Stomach (tissue), 9 donors: ENCODE results near the gene COL4A2. TPM values are rescaled to one million over a fixed set of nuclear protein-coding genes. Genes with fewer than 3 reads are reported as not detected.

Experiments
- DNase-seq, 2 donors: peaks; one replicate each; pipeline versions ENCODE4 v3.0.0 to v3.0.0-alpha.2; 2013 to 2019
- H3K27ac ChIP-seq, 5 donors: fragments of 200-600 bp in 4 of 5; sonication (generic) in 4 of 5; one replicate each; pipeline ENCODE4 v1.5.1; 2013 to 2019; ENCODE audit warnings: mild to moderate bottlenecking in 1 of 5, moderate library complexity in 1 of 5
- H3K27me3 ChIP-seq, 3 donors: fragments of 200-600 bp; sonication (generic); one replicate each; pipeline ENCODE4 v1.5.1; 2017 to 2019; ENCODE audit warnings: mixed run types in 1 of 3
- H3K36me3 ChIP-seq, 4 donors: fragments of 200-600 bp; sonication (generic); 1 replicate in 3 of 4; 2 replicates in 1 of 4; pipeline ENCODE4 v1.5.1; 2016 to 2019
- H3K4me1 ChIP-seq, 4 donors: fragments of 200-600 bp; sonication (generic); one replicate each; pipeline ENCODE4 v1.5.1; 2016 to 2019
- H3K4me3 ChIP-seq, 4 donors: fragments of 200-600 bp; sonication (generic) in 3 of 4; one replicate each; pipeline ENCODE4 v1.5.1; 2016 to 2019; ENCODE audit warnings: mild to moderate bottlenecking in 1 of 4
- H3K9me3 ChIP-seq, 4 donors: fragments of 200-600 bp; sonication (generic); one replicate each; pipeline ENCODE4 v1.5.1; 2016 to 2019
- CTCF ChIP-seq, 7 experiments: fragments of 450-650 bp in 4 of 7; fragments of 200-600 bp in 3 of 7; sonication (generic) in 3 of 7; IDR thresholded peaks; one replicate each; pipeline ENCODE4 v1.5.1; 2016 to 2019; ENCODE audit warnings: antibody characterized with exemption in 7 of 7, control low read depth in 2 of 7, mild to moderate bottlenecking in 1 of 7
- EP300 ChIP-seq: sonication (generic); formaldehyde crosslinking; IDR thresholded peaks from one replicate; pipeline ENCODE4 v1.6.1; 2017; ENCODE audit warnings: antibody characterized with exemption
- POLR2A ChIP-seq, 4 donors: fragments of 450-650 bp; IDR thresholded peaks; one replicate each; pipeline ENCODE4 v1.6.1; 2016; ENCODE audit warnings: antibody characterized with exemption in 4 of 4, control low read depth in 2 of 4, mild to moderate bottlenecking in 1 of 4, moderate library complexity in 1 of 4
- POLR2AphosphoS5 ChIP-seq, 3 donors: sonication (generic); formaldehyde crosslinking; IDR thresholded peaks; one replicate each; pipeline ENCODE4 v1.6.1; 2016; ENCODE audit warnings: antibody characterized with exemption in 3 of 3
- WGBS, 5 donors: extraction: QIAGEN DNeasy Blood & Tissue Kit in 3 of 5; methylation state at CpG; one replicate each; pipeline versions ENCODE4 v1.1.5 to v1.1.7; 2013 to 2018; 5-methylcytosine and 5-hydroxymethylcytosine counted together
- intact Hi-C: fragments of 100-400 bp; cut with DNase I; formaldehyde crosslinking; loops from one replicate; pipeline ENCODE4 v1.15.1; 2023; ENCODE audit warnings: low total_unique reads
- polyA plus RNA-seq, 3 donors: library from polyadenylated mRNA; stranded (reverse); fragments of 200-250 nt; gene quantifications; one replicate each; pipeline ENCODE4 v1.2.3, GENCODE V29; 2013
- total RNA-seq, 5 donors: library from RNA; depleted of rRNA; stranded (reverse); fragments of >200 nt; gene quantifications; one replicate each; pipeline versions ENCODE4 v1.1.0 to v1.2.3, GENCODE V29; 2014 to 2016
- donor health status: healthy with polysubstance abuse.
- donor health status: Bipolar disorder and iron deficiency.
- donor health status: healthy.

COL4A2 gene
- total and polyA plus RNA-seq, 8 donors = 24.0 to 531 (median 214) TPM

- H3K27ac ChIP-seq = peak overlapping the region in 4 of 5 donors; percentile 44 to 94 (median 84)
- 76 to 89% (median 86%) methylated on average over 6 of the region's 6 CpGs for WGBS, 5 donors
Observed at GRCh38 chr13:110391273-110391672, 84.2 kb downstream of the COL4A2 start.

DNA sequence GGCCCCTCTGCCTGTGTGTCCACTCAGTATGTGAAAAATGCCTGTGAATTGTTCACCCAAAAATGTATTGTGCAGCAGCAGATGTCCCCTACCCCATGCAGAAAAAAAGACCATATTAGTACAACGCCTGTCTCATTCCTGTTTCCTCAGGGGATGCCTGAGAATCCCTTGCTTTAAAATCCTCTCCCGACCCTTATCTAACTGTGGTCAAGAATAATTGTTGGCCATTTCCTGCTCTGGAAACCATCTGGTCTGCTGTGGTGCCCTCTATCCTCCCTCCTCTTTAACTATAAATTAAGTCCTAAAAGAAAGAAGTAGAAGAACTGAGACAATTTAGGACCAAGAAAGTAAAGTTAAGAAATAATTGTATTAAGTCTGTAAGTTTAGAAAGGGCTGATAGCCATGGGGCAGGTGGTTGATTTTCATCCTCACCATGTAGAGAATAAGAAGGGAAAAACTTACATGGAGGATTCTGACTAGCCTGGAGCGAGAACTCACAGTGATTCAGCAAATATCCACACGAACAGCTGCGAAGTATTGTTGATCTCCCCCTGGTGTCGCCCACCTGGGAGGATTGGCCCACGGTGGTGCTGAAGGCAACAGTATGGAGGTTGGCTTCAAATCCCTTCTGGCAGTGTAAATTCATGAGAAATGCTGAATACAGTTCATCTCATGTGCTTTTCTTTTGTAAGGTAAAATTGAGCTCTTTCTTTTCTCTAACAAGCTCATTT is 85.6 kb downstream of the COL4A2 start:
- Histone ChIP-seq H3K27me3 (peaks cover 0 to 6% (median under 1%) of the 10 kb centered on the region in 3 donors), H3K9me3 (no peaks in the 10 kb centered on the region), H3K4me1 (peaks cover 0 to 42% (median 23%) of the 10 kb centered on the region in 4 donors), H3K36me3 (no peaks in the 10 kb centered on the region), H3K27ac (peak overlapping the region in 4 of 5 donors; percentile 43 to 94 (median 64)), H3K4me3 (no peak overlapping the region)
- no peak for DNase-seq
- TF ChIP-seq POLR2AphosphoS5 (IDR thresholded peaks at IDR 0.05) (no peak), CTCF (IDR thresholded peaks at IDR 0.05) (no peak), EP300 (no peak), POLR2A (IDR thresholded peaks at IDR 0.05) (no peak)
- 55 to 63% (median 59%) methylated on average over 7 of the region's 7 CpGs for WGBS, 5 donors
- intact Hi-C loops = no loop called here

More at GRCh38 chr13:110391273-110391672, 84.2 kb downstream of the COL4A2 start:
- H3K36me3 ChIP-seq = no peaks in the 10 kb centered on the region
- no peak for TF ChIP-seq CTCF (IDR thresholded peaks at IDR 0.05)
- TF ChIP-seq POLR2A (IDR thresholded peaks at IDR 0.05) = no peak
- TF ChIP-seq EP300 = no peak
- no peak for TF ChIP-seq POLR2AphosphoS5 (IDR thresholded peaks at IDR 0.05)
- H3K4me1 ChIP-seq = peaks cover 0 to 49% (median 27%) of the 10 kb centered on the region in 4 donors
- no peak overlapping the region for H3K4me3 ChIP-seq
- intact Hi-C loops = no loop called here
- no peak for DNase-seq
- H3K9me3 ChIP-seq = no peaks in the 10 kb centered on the region
- H3K27me3 ChIP-seq = peaks cover 0 to 7% (median 6%) of the 10 kb centered on the region in 3 donors

- WGBS, 5 donors = 86 to 98% (median 93%) methylated on average over 4 of the region's 4 CpGs
- H3K27ac ChIP-seq = peak overlapping the region in 4 of 5 donors; percentile 84 to 94 (median 89)
- intact Hi-C loops = no loop called here
Observed at GRCh38 chr13:110393761-110394160, 86.7 kb downstream of the COL4A2 start.

GRCh38 chr13:110394371-110394841 is 87.3 kb downstream of the COL4A2 start:
- 82 to 92% (median 88%) methylated on average over 13 of the region's 13 CpGs for WGBS, 5 donors
- H3K4me3 ChIP-seq = no peak overlapping the region
- peak overlapping the region in 4 of 5 donors; percentile 84 to 94 (median 89) for H3K27ac ChIP-seq
- H3K4me1 ChIP-seq = peaks cover 0 to 37% (median 17%) of the 10 kb centered on the region in 4 donors
- no peak for DNase-seq
- no peaks in the 10 kb centered on the region for H3K36me3 ChIP-seq
- TF ChIP-seq CTCF (IDR thresholded peaks at IDR 0.05) (no peak), POLR2AphosphoS5 (IDR thresholded peaks at IDR 0.05) (peak in 1 of 3 donors; percentile 17)
- H3K27me3 ChIP-seq = peaks cover 0 to 4% (median 0%) of the 10 kb centered on the region in 3 donors
- intact Hi-C loops = no loop called here
- no peaks in the 10 kb centered on the region for H3K9me3 ChIP-seq

More at GRCh38 chr13:110393761-110394160, 86.7 kb downstream of the COL4A2 start:
- TF ChIP-seq CTCF (IDR thresholded peaks at IDR 0.05) (no peak), POLR2A (IDR thresholded peaks at IDR 0.05) (no peak)
- Histone ChIP-seq H3K36me3 (no peaks in the 10 kb centered on the region), H3K9me3 (no peaks in the 10 kb centered on the region), H3K4me1 (peaks cover 0 to 38% (median 15%) of the 10 kb centered on the region in 4 donors), H3K27me3 (peaks cover 0 to 4% (median 0%) of the 10 kb centered on the region in 3 donors), H3K4me3 (no peak overlapping the region)
- DNase-seq = no peak
